GM12878 (cell line): ENCODE results near the gene LPIN2. TPM values are rescaled to one million over a fixed set of nuclear protein-coding genes. Genes with fewer than 3 reads are reported as not detected.

Experiments used
- ATAC-seq: fragments of 200-7000 bp; cut with Tn5 transposase; 3 replicates; pipeline ENCODE4 v1.9.1; 2020; ENCODE audit warnings: mild to moderate bottlenecking, moderate library complexity
- BruUV-seq: library from RNA; stranded (reverse); fragments of 400-500 nt; replicated peaks from 2 replicates; lab custom pipeline; 2021; lab: Mats Ljungman, UMichigan
- CTCF ChIA-PET: fragments of 300-600 bp; sonication (Branson Sonifier 250); formaldehyde crosslinking; extraction: SDS; loops from one replicate; lab custom pipeline; 2021; ENCODE audit warnings: inconsistent platforms; lab: Yijun Ruan, JAX
- POLR2A ChIA-PET: fragments of 350-600 bp; formaldehyde crosslinking; extraction: SDS; loops from one replicate; lab custom pipeline; 2021; ENCODE audit warnings: inconsistent platforms; lab: Charles Lee
- RAD21 ChIA-PET: fragments of 300-600 bp; sonication (Branson Sonifier 250); formaldehyde crosslinking; loops from one replicate; lab custom pipeline; 2023; ENCODE audit warnings: antibody characterized with exemption; ENCODE audit not compliant: unreplicated experiment; lab: Charles Lee
- SMC1A ChIA-PET: fragments of 300-600 bp; sonication (Branson Sonifier 250); formaldehyde crosslinking; loops from one replicate; lab custom pipeline; 2023; ENCODE audit not compliant: unreplicated experiment, uncharacterized antibody; lab: Charles Lee
- DNase-seq: peaks from one replicate; pipeline ENCODE4 v3.0.0-alpha.2; 2011; ENCODE audit warnings: low read depth, low spot score
- FAIRE-seq: peaks from 3 replicates; lab custom pipeline; 2011; peaks lifted over from hg19 to GRCh38; lab: Jason Lieb, UNC
- H2AFZ ChIP-seq: 2 replicates; pipeline ENCODE4 v1.6.0; 2011; ENCODE audit warnings: low read depth, low read length, control low read depth; ENCODE audit not compliant: control insufficient read depth
- H3K27ac ChIP-seq: 2 replicates; pipeline ENCODE4 v1.5.1; 2011; ENCODE audit warnings: control low read depth; ENCODE audit not compliant: control insufficient read depth, insufficient read depth
- H3K27me3 ChIP-seq, 2 experiments: replicated peaks in 1 of 2; 2 replicates each; pipeline versions ENCODE4 v1.6.0 to v1.6.1; 2011; ENCODE audit warnings: low read length in 1 of 2; ENCODE audit not compliant: control insufficient read depth in 2 of 2, insufficient read depth in 2 of 2
- H3K36me3 ChIP-seq, 2 experiments: 2 replicates each; pipeline ENCODE4 v1.5.1; 2011; ENCODE audit warnings: low read length in 1 of 2; ENCODE audit not compliant: control insufficient read depth in 2 of 2, insufficient read depth in 2 of 2
- H3K4me1 ChIP-seq: 2 replicates; pipeline ENCODE4 v1.6.1; 2011; ENCODE audit warnings: mild to moderate bottlenecking, low read length, moderate library complexity, mixed read lengths; ENCODE audit not compliant: control insufficient read depth, insufficient read depth
- H3K4me2 ChIP-seq: 2 replicates; pipeline ENCODE4 v1.6.0; 2011; ENCODE audit warnings: control low read depth; ENCODE audit not compliant: control insufficient read depth, insufficient read depth
- H3K4me3 ChIP-seq: fragments of 200-600 bp; sonication (generic); 2 replicates; pipeline ENCODE4 v1.5.1; 2016
- H3K79me2 ChIP-seq: 2 replicates; pipeline ENCODE4 v1.6.0; 2011; ENCODE audit warnings: low read length; ENCODE audit not compliant: control insufficient read depth, insufficient read depth
- H3K9ac ChIP-seq: 2 replicates; pipeline ENCODE4 v1.8.0; 2011; ENCODE audit warnings: low read length, control low read depth, mixed read lengths; ENCODE audit not compliant: control insufficient read depth, insufficient read depth
- H3K9me3 ChIP-seq: replicated peaks from 3 replicates; pipeline ENCODE4 v1.5.1; 2011; ENCODE audit warnings: mild to moderate bottlenecking, low read length; ENCODE audit not compliant: control insufficient read depth, insufficient read depth
- H4K20me1 ChIP-seq: 2 replicates; pipeline ENCODE4 v1.6.0; 2011; ENCODE audit not compliant: control insufficient read depth, insufficient read depth
- ASH2L ChIP-seq: fragments of 300-600, 200-600 bp; sonication (generic); IDR thresholded peaks from 2 replicates; pipeline ENCODE4 v1.6.1; 2017; ENCODE audit warnings: low read depth, mild to moderate bottlenecking, borderline replicate concordance
- CBFB ChIP-seq: IDR thresholded peaks from 2 replicates; pipeline ENCODE4 v1.6.1; 2016; ENCODE audit warnings: antibody characterized with exemption, low read depth
- CBX5 ChIP-seq: sonication (generic); IDR thresholded peaks from 2 replicates; pipeline ENCODE4 v1.6.1; 2016; ENCODE audit warnings: low read depth, moderate library complexity, mild to moderate bottlenecking, inconsistent platforms
- IKZF1 ChIP-seq: fragments of 450-650 bp; conservative IDR thresholded peaks from 2 replicates; pipeline ENCODE4 v1.6.1; 2017; ENCODE audit warnings: antibody characterized with exemption, mild to moderate bottlenecking
- IKZF2 ChIP-seq, 2 experiments: fragments of 450-650 bp; IDR thresholded peaks; 2 replicates each; pipeline ENCODE4 v1.6.1; 2017; ENCODE audit warnings: mild to moderate bottlenecking in 2 of 2, moderate library complexity in 2 of 2
- KDM1A ChIP-seq: fragments of 200-600 bp; sonication (generic); IDR thresholded peaks from 2 replicates; pipeline ENCODE4 v1.6.1; 2016; ENCODE audit warnings: borderline replicate concordance
- LARP7 ChIP-seq: fragments of 450-650 bp; IDR thresholded peaks from 2 replicates; pipeline ENCODE4 v1.6.1; 2017; ENCODE audit warnings: mild to moderate bottlenecking
- MYC ChIP-seq: IDR thresholded peaks from 2 replicates; pipeline ENCODE4 v1.6.1; 2011; ENCODE audit warnings: mild to moderate bottlenecking, low read length, moderate library complexity, inconsistent platforms; ENCODE audit not compliant: insufficient read depth, insufficient replicate concordance, insufficient read length, severe bottlenecking
- PML ChIP-seq: IDR thresholded peaks from 2 replicates; pipeline ENCODE4 v1.6.1; 2012; ENCODE audit warnings: low read length, inconsistent platforms
- POU2F2 ChIP-seq: IDR thresholded peaks from 3 replicates; pipeline ENCODE4 v1.6.1; 2011; ENCODE audit warnings: low read depth, mild to moderate bottlenecking, low read length, borderline replicate concordance
- SUPT20H ChIP-seq: IDR thresholded peaks from 2 replicates; pipeline ENCODE4 v1.6.1; 2011; ENCODE audit warnings: low read depth, mild to moderate bottlenecking, low read length, moderate library complexity, borderline replicate concordance; ENCODE audit not compliant: control insufficient read depth
- ZBED1 ChIP-seq: IDR thresholded peaks from 2 replicates; pipeline ENCODE4 v1.6.1; 2016; ENCODE audit warnings: borderline replicate concordance
- WGBS: methylation state at CpG from one replicate; pipeline ENCODE4 v1.1.6; 2016; ENCODE audit warnings: low lambda C conversion rate; ENCODE audit not compliant: insufficient replicate concordance, insufficient coverage; ENCODE audit errors: missing lambda C conversion rate; 5-methylcytosine and 5-hydroxymethylcytosine counted together
- in situ Hi-C: fragments of 300-500 bp; cut with MboI; formaldehyde crosslinking; loops from 9 replicates; pipeline ENCODE4 v1.14.3; 2018; ENCODE audit warnings: mixed read lengths
- intact Hi-C: fragments of 100-400 bp; cut with micrococcal nuclease; formaldehyde crosslinking; loops from one replicate; pipeline ENCODE4 v1.14.2; 2022; ENCODE audit not compliant: unreplicated experiment
- polyA plus RNA-seq, 11 experiments: library from polyadenylated mRNA; depleted of rRNA in 4 of 11; unstranded in 6 of 11; stranded (reverse) in 5 of 11; fragments of >200 nt; fragmentation: Nextera tagmentation in 4 of 11; fragmentation: Illumina TruSeq in 1 of 11; extraction: Ambion mirVana in 4 of 11; extraction: Trizol in 1 of 11; gene quantifications; 1 replicate in 1 of 11; 2 replicates in 10 of 11; pipeline versions ENCODE4 v1.2.1 to v1.2.3, GENCODE V29; 2011 to 2016; ENCODE audit warnings: inconsistent platforms in 2 of 11, missing spikeins in 2 of 11, low read depth in 1 of 11
- total RNA-seq, 4 experiments: library from RNA; depleted of rRNA in 3 of 4; stranded (reverse); fragments of >200 nt in 3 of 4; fragmentation: Illumina TruSeq in 1 of 4; extraction: Trizol in 1 of 4; gene quantifications; 2 replicates each; pipeline versions ENCODE4 v1.2.1 to v1.2.3, GENCODE V29; 2013 to 2021
- TF ChIP-seq, protein P1 (sequence below): fragments of 450-650 bp; formaldehyde crosslinking; IDR thresholded peaks from 2 replicates; pipeline ENCODE4 v1.5.0; 2022; ENCODE audit warnings: mild to moderate bottlenecking, missing genetic modification characterization
- TF ChIP-seq, protein P2 (sequence below): fragments of 450-650 bp; IDR thresholded peaks from 2 replicates; pipeline ENCODE4 v1.6.1; 2014; ENCODE audit warnings: mild to moderate bottlenecking
- TF ChIP-seq, protein P3 (sequence below): fragments of 450-650 bp; formaldehyde crosslinking; IDR thresholded peaks from 2 replicates; pipeline ENCODE4 v1.4.0; 2020; ENCODE audit warnings: mild to moderate bottlenecking, moderate library complexity
- TF ChIP-seq, protein P4 (sequence below): fragments of 150-350 bp; IDR thresholded peaks from 2 replicates; pipeline ENCODE4 v1.6.1; 2014; ENCODE audit warnings: mild to moderate bottlenecking, low read depth, low read length

LPIN2 gene
- total and polyA plus RNA-seq, 10 of the 15 experiments (the other 5 are each of a cell fraction or from before 2014, with no cell fraction given): 4.1 to 28.0 (median 15.9) TPM

DNA sequence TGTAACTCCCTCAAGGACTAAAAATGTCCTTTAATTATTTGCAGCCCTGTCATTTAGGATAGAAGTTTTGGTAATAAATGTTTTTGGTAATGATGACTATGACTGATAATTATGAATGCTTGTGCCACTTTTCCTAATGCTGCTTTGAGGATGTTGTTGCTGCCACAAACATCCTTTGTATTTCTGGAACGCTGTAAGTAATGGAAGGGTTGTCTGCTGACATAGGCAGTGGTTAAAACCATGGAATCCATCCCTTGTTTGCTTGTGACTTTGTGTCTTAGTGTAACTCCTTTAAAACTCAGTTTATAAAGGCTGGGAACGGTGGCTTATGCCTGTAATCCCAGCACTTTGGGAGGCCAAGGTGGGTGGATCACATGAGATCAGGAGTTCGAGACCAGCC lies 19.8 kb upstream of the LPIN2 start:
- WGBS: 86% methylated on average over 3 of the region's 3 CpGs
- H3K9ac ChIP-seq: no peak overlapping the region
- in situ Hi-C loops: no loop called here
- H3K4me2 ChIP-seq: no peak overlapping the region
- DNase-seq (no peak), ATAC-seq (no peak), FAIRE-seq (no peak)
- H3K4me1 ChIP-seq: peaks cover 9% of the 10 kb centered on the region
- no peaks in the 10 kb centered on the region for H3K36me3 ChIP-seq
- RAD21 ChIA-PET: interaction anchor here (0.7 kb wide), 1 partner anchor 73 kb away, joined by 3 read pairs; no protein-coding TSS in a partner anchor
- CTCF ChIA-PET: no interaction called here
- POLR2A ChIA-PET: interaction anchor here (0.6 to 1.1 kb wide), 2 partner anchors 16 to 379 kb away, joined by 4 to 5 read pairs; no protein-coding TSS in a partner anchor
- intact Hi-C loops: no loop called here
- no peak overlapping the region for H3K4me3 ChIP-seq
- H3K27ac ChIP-seq: no peak overlapping the region
- SMC1A ChIA-PET: no interaction called here
- BruUV-seq: no TSS peak
- no peaks in the 10 kb centered on the region for H3K9me3 ChIP-seq
- no peak overlapping the region for H2AFZ ChIP-seq
- no peaks in the 10 kb centered on the region for H4K20me1 ChIP-seq
- no peaks in the 10 kb centered on the region for H3K79me2 ChIP-seq
- no peaks in the 10 kb centered on the region for H3K27me3 ChIP-seq
- no peak for TF ChIP-seq MYC
- no peak for TF ChIP-seq KDM1A
- no peak for TF ChIP-seq POU2F2
- no peak for TF ChIP-seq LARP7
- TF ChIP-seq CBX5: no peak
- TF ChIP-seq, protein P1, sequence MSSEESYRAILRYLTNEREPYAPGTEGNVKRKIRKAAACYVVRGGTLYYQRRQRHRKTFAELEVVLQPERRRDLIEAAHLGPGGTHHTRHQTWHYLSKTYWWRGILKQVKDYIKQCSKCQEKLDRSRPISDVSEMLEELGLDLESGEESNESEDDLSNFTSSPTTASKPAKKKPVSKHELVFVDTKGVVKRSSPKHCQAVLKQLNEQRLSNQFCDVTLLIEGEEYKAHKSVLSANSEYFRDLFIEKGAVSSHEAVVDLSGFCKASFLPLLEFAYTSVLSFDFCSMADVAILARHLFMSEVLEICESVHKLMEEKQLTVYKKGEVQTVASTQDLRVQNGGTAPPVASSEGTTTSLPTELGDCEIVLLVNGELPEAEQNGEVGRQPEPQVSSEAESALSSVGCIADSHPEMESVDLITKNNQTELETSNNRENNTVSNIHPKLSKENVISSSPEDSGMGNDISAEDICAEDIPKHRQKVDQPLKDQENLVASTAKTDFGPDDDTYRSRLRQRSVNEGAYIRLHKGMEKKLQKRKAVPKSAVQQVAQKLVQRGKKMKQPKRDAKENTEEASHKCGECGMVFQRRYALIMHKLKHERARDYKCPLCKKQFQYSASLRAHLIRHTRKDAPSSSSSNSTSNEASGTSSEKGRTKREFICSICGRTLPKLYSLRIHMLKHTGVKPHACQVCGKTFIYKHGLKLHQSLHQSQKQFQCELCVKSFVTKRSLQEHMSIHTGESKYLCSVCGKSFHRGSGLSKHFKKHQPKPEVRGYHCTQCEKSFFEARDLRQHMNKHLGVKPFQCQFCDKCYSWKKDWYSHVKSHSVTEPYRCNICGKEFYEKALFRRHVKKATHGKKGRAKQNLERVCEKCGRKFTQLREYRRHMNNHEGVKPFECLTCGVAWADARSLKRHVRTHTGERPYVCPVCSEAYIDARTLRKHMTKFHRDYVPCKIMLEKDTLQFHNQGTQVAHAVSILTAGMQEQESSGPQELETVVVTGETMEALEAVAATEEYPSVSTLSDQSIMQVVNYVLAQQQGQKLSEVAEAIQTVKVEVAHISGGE (CRISPR knock-in tag): no peak
- no peak for TF ChIP-seq PML
- TF ChIP-seq IKZF1: no peak
- no peak for TF ChIP-seq IKZF2 (IDR thresholded peaks at IDR 0.05)
- no peak for TF ChIP-seq CBFB
- TF ChIP-seq ZBED1: no peak
- TF ChIP-seq, protein P2, sequence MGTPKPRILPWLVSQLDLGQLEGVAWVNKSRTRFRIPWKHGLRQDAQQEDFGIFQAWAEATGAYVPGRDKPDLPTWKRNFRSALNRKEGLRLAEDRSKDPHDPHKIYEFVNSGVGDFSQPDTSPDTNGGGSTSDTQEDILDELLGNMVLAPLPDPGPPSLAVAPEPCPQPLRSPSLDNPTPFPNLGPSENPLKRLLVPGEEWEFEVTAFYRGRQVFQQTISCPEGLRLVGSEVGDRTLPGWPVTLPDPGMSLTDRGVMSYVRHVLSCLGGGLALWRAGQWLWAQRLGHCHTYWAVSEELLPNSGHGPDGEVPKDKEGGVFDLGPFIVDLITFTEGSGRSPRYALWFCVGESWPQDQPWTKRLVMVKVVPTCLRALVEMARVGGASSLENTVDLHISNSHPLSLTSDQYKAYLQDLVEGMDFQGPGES: no peak
- TF ChIP-seq, protein P3, sequence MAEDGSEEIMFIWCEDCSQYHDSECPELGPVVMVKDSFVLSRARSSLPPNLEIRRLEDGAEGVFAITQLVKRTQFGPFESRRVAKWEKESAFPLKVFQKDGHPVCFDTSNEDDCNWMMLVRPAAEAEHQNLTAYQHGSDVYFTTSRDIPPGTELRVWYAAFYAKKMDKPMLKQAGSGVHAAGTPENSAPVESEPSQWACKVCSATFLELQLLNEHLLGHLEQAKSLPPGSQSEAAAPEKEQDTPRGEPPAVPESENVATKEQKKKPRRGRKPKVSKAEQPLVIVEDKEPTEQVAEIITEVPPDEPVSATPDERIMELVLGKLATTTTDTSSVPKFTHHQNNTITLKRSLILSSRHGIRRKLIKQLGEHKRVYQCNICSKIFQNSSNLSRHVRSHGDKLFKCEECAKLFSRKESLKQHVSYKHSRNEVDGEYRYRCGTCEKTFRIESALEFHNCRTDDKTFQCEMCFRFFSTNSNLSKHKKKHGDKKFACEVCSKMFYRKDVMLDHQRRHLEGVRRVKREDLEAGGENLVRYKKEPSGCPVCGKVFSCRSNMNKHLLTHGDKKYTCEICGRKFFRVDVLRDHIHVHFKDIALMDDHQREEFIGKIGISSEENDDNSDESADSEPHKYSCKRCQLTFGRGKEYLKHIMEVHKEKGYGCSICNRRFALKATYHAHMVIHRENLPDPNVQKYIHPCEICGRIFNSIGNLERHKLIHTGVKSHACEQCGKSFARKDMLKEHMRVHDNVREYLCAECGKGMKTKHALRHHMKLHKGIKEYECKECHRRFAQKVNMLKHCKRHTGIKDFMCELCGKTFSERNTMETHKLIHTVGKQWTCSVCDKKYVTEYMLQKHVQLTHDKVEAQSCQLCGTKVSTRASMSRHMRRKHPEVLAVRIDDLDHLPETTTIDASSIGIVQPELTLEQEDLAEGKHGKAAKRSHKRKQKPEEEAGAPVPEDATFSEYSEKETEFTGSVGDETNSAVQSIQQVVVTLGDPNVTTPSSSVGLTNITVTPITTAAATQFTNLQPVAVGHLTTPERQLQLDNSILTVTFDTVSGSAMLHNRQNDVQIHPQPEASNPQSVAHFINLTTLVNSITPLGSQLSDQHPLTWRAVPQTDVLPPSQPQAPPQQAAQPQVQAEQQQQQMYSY (CRISPR knock-in tag): no peak
- TF ChIP-seq ASH2L: no peak
- TF ChIP-seq, protein P4, sequence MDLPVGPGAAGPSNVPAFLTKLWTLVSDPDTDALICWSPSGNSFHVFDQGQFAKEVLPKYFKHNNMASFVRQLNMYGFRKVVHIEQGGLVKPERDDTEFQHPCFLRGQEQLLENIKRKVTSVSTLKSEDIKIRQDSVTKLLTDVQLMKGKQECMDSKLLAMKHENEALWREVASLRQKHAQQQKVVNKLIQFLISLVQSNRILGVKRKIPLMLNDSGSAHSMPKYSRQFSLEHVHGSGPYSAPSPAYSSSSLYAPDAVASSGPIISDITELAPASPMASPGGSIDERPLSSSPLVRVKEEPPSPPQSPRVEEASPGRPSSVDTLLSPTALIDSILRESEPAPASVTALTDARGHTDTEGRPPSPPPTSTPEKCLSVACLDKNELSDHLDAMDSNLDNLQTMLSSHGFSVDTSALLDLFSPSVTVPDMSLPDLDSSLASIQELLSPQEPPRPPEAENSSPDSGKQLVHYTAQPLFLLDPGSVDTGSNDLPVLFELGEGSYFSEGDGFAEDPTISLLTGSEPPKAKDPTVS: no peak
- TF ChIP-seq SUPT20H: no peak
